Heart left ventricle (tissue), 16 donors: ENCODE data around the gene SHKBP1. TPM values are rescaled to one million over a fixed set of nuclear protein-coding genes. Genes with fewer than 3 reads are reported as not detected.

Experiments
- ATAC-seq, 4 donors: fragments of 200-7000 bp; cut with Tn5 transposase; one replicate each; pipeline ENCODE4 v1.9.1; 2020 to 2022; ENCODE audit warnings: moderate library complexity in 4 of 4, mild to moderate bottlenecking in 3 of 4, moderate number of reproducible peaks in 1 of 4
- DNase-seq, 5 donors: peaks; one replicate each; pipeline ENCODE4 v3.0.0-alpha.2; 2020
- H3K27ac ChIP-seq, 12 donors: fragments of 200-600 bp; sonication (generic) in 4 of 12; one replicate each; pipeline versions ENCODE4 v1.5.0 to v1.8.0; 2016 to 2022; ENCODE audit warnings: mild to moderate bottlenecking in 2 of 12
- H3K27me3 ChIP-seq, 9 donors: fragments of 200-600 bp; sonication (generic) in 2 of 9; one replicate each; pipeline versions ENCODE4 v1.5.1 to v1.8.0; 2016 to 2022; ENCODE audit warnings: mild to moderate bottlenecking in 3 of 9
- H3K36me3 ChIP-seq, 9 donors: fragments of 200-600 bp; sonication (generic) in 2 of 9; one replicate each; pipeline versions ENCODE4 v1.5.0 to v1.8.0; 2018 to 2022; ENCODE audit warnings: mild to moderate bottlenecking in 2 of 9
- H3K4me1 ChIP-seq, 12 donors: fragments of 200-600 bp; sonication (generic) in 4 of 12; one replicate each; pipeline versions ENCODE4 v1.5.0 to v1.8.0; 2016 to 2022; ENCODE audit warnings: mild to moderate bottlenecking in 3 of 12
- H3K4me3 ChIP-seq, 12 donors: fragments of 200-600 bp; sonication (generic) in 4 of 12; one replicate each; pipeline versions ENCODE4 v1.5.0 to v1.8.0; 2017 to 2022; ENCODE audit warnings: mild to moderate bottlenecking in 9 of 12, moderate library complexity in 4 of 12
- H3K9me3 ChIP-seq, 12 donors: fragments of 200-600 bp; sonication (generic) in 4 of 12; one replicate each; pipeline versions ENCODE4 v1.5.0 to v1.8.0; 2016 to 2022; ENCODE audit warnings: mild to moderate bottlenecking in 1 of 12
- CTCF ChIP-seq, 12 donors: fragments of 200-600 bp; sonication (generic) in 4 of 12; IDR thresholded peaks; one replicate each; pipeline versions ENCODE4 v1.5.0 to v1.8.0; 2018 to 2022; ENCODE audit warnings: antibody characterized with exemption in 12 of 12, mild to moderate bottlenecking in 5 of 12
- POLR2A ChIP-seq, 2 donors: fragments of 450-650 bp; IDR thresholded peaks; one replicate each; pipeline ENCODE4 v1.6.1; 2017; ENCODE audit warnings: antibody characterized with exemption in 2 of 2, mild to moderate bottlenecking in 2 of 2, moderate library complexity in 2 of 2
- WGBS, 4 donors: extraction: QIAGEN DNeasy Blood & Tissue Kit in 2 of 4; methylation state at CpG; one replicate each; pipeline versions ENCODE4 v1.1.5 to v1.1.7; 2013 to 2018; 5-methylcytosine and 5-hydroxymethylcytosine counted together
- intact Hi-C, 10 donors: fragments of 100-400 bp; cut with DNase I; formaldehyde crosslinking; loops; one replicate each; pipeline versions ENCODE4 v1.11.1 to v1.14.2; 2022
- polyA plus RNA-seq, 2 donors: library from polyadenylated mRNA; stranded (reverse); fragments of 200-250 nt; gene quantifications; one replicate each; pipeline ENCODE4 v1.2.3, GENCODE V29; 2013
- total RNA-seq, 9 donors: library from RNA; depleted of rRNA in 2 of 9; stranded (reverse); fragments of >200 nt in 2 of 9; fragmentation: NEBNext Ultra II Directional in 3 of 9; extraction: Animal tissue kit (Norgen Biotek cat#: 25700) in 3 of 9; gene quantifications; one replicate each; pipeline versions ENCODE4 v1.1.0 to v1.2.4, GENCODE V29; 2016 to 2023
- donor health status: ischemic (EF 13 %, LVEDD 7.1; RV severe dilation, severe dysfunction).
- donor health status: healthy with polysubstance abuse.
- donor health status: DM: no; HTN: yes; CAD: no.
- donor health status: DM: no; HTN: no; CAD: no.
- donor health status: ischemic (EF 25% LVEDD 6.9; RV normal size, moderate dysfunction).
- donor health status: ischemic (EF 25% LVEDD 5.7; RV mildly dilated, moderate dysfunction).
- donor health status: healthy.
- donor health status: DM: yes; HTN: yes; CAD: no.
- donor health status: ischemic (EF 35%, LVEDD 5.7; RV mildly dilated, moderate dysfunction).
- donor health status: nonischemic (EF 11% LVEDD 7.7; RV severe dilation, severe dysfunction).
- donor health status: DM: yes; HTN: yes; CAD: no.
- donor health status: PGD.
- donor health status: ischemic (EF 29% LVEDD 5.4; RV normal size, mild dysfunction).
- donor health status: nonischemic (EF 23%, LVEDD 6.1; RV moderate dilation, normal function).

Gene SHKBP1
- total and polyA plus RNA-seq, 11 donors: 16.4 to 52.8 (median 22.7) TPM

GRCh38 chr19:40594255-40594654, 17.6 kb downstream of the SHKBP1 start:
- no peaks in the 10 kb centered on the region for H3K9me3 ChIP-seq
- H3K4me1 ChIP-seq: peaks cover 0 to 27% (median 20%) of the 10 kb centered on the region in 12 donors
- no peak for ATAC-seq
- intact Hi-C loops: loop anchor here in 4 of 10 donors (10.0 kb wide), 2 partner anchors 129 to 289 kb away; partner anchors contain the start of genes BLVRB (in 2 of the 4) and SPTBN4 (in 2 of the 4)
- no peak for TF ChIP-seq CTCF (IDR thresholded peaks at IDR 0.05)
- peaks cover 9 to 36% (median 20%) of the 10 kb centered on the region in 9 donors for H3K27me3 ChIP-seq
- 32 to 49% (median 40%) methylated on average over 8 of the region's 8 CpGs for WGBS, 4 donors
- H3K36me3 ChIP-seq: peaks cover 0 to 13% (median 0%) of the 10 kb centered on the region in 9 donors
- no peak overlapping the region for H3K4me3 ChIP-seq
- DNase-seq: no peak
- H3K27ac ChIP-seq: no peak overlapping the region

- no peak for TF ChIP-seq POLR2A (IDR thresholded peaks at IDR 0.05)
- no peak for TF ChIP-seq CTCF (IDR thresholded peaks at IDR 0.05)
- peak in 1 of 5 donors; percentile 25 for DNase-seq
- H3K9me3 ChIP-seq: no peaks in the 10 kb centered on the region
- no peak for ATAC-seq
- peaks cover 9 to 41% (median 20%) of the 10 kb centered on the region in 9 donors for H3K27me3 ChIP-seq
- H3K4me1 ChIP-seq: peaks cover 0 to 32% (median 23%) of the 10 kb centered on the region in 12 donors
- H3K4me3 ChIP-seq: no peak overlapping the region
- WGBS, 4 donors: 33 to 47% (median 40%) methylated on average over 11 to 13 of the region's 13 CpGs
- H3K27ac ChIP-seq: no peak overlapping the region
- intact Hi-C loops: loop anchor here in 8 of 10 donors (5.0 to 10.0 kb wide), 7 partner anchors 47 to 290 kb away; partner anchors contain the start of genes BLVRB (in 2 of the 8) and SPTBN4 (in 2 of the 8)
- peaks cover 0 to 13% (median 0%) of the 10 kb centered on the region in 9 donors for H3K36me3 ChIP-seq
Measured at GRCh38 chr19:40594657-40595091, 18.0 kb downstream of the SHKBP1 start.

GRCh38 chr19:40596608-40597328, 20.1 kb downstream of the SHKBP1 start:
- H3K36me3 ChIP-seq: no peaks in the 10 kb centered on the region
- peaks cover 0 to 52% (median 39%) of the 10 kb centered on the region in 12 donors for H3K4me1 ChIP-seq
- intact Hi-C loops: loop anchor here in 8 of 10 donors (5.0 to 10.0 kb wide), 7 partner anchors 49 to 292 kb away; partner anchors contain the start of genes BLVRB (in 2 of the 8) and SPTBN4 (in 2 of the 8)
- H3K27me3 ChIP-seq: peaks cover 9 to 59% (median 20%) of the 10 kb centered on the region in 9 donors
- DNase-seq: peak; percentile 67 to 85 (median 74)
- no peak overlapping the region for H3K27ac ChIP-seq
- TF ChIP-seq CTCF (IDR thresholded peaks at IDR 0.05) (no peak), POLR2A (IDR thresholded peaks at IDR 0.05) (no peak)
- ATAC-seq: peak in 3 of 4 donors; percentile 20 to 44 (median 42)
- 6 to 20% (median 9%) methylated on average over 19 to 53 of the region's 53 CpGs for WGBS, 4 donors
- no peaks in the 10 kb centered on the region for H3K9me3 ChIP-seq
- peak overlapping the region in 11 of 12 donors; percentile 9 to 96 (median 40) for H3K4me3 ChIP-seq

- DNase-seq (peak in 1 of 5 donors; percentile 15), ATAC-seq (no peak)
- Histone ChIP-seq H3K9me3 (no peaks in the 10 kb centered on the region), H3K27ac (peak overlapping the region in 1 of 12 donors; percentile 5), H3K4me3 (peak overlapping the region in 11 of 12 donors; percentile 9 to 96 (median 40)), H3K27me3 (peaks cover 9 to 63% (median 20%) of the 10 kb centered on the region in 9 donors), H3K4me1 (peaks cover 0 to 58% (median 42%) of the 10 kb centered on the region in 12 donors), H3K36me3 (no peaks in the 10 kb centered on the region)
- 9 to 15% (median 12%) methylated on average over 13 to 18 of the region's 18 CpGs for WGBS, 4 donors
- intact Hi-C loops: loop anchor here in 8 of 10 donors (5.0 to 10.0 kb wide), 7 partner anchors 50 to 293 kb away; partner anchors contain the start of genes BLVRB (in 2 of the 8) and SPTBN4 (in 2 of the 8)
- TF ChIP-seq POLR2A (IDR thresholded peaks at IDR 0.05) (no peak), CTCF (IDR thresholded peaks at IDR 0.05) (no peak)
Measured at GRCh38 chr19:40597329-40597838, 20.7 kb downstream of the SHKBP1 start.
